Loucy (cell line): Measurements from ENCODE around the gene TENM3.

ENCODE experiments used
- CTCF ChIP-seq: fragments of 200-600 bp; sonication (generic); conservative IDR thresholded peaks from 2 replicates; pipeline ENCODE4 v1.5.1; 2014; ENCODE audit warnings: mild to moderate bottlenecking, antibody characterized with exemption, low read length
- EZH2phosphoT487 ChIP-seq: fragments of 200-600 bp; IDR thresholded peaks from 2 replicates; pipeline ENCODE4 v1.6.1; 2018; ENCODE audit warnings: antibody characterized with exemption, mild to moderate bottlenecking, moderate library complexity, borderline replicate concordance

GRCh38 chr4:182496408-182496807 is 253.2 kb downstream of the TENM3 start:
- TF ChIP-seq CTCF (no peak), EZH2phosphoT487 (no peak)
